Testis (tissue), 3 donors: ENCODE data around the gene COL16A1. TPM values are rescaled to one million over a fixed set of nuclear protein-coding genes. Genes with fewer than 3 reads are reported as not detected.

Experiments used
- DNase-seq: peaks from one replicate; pipeline ENCODE4 v3.0.0-alpha.2; 2019
- H3K27ac ChIP-seq, 2 donors: fragments of 200-600 bp; sonication (generic); one replicate each; pipeline ENCODE4 v1.5.1; 2019
- H3K27me3 ChIP-seq: fragments of 200-600 bp; sonication (generic); one replicate; pipeline ENCODE4 v1.5.1; 2019
- H3K36me3 ChIP-seq: fragments of 200-600 bp; sonication (generic); one replicate; pipeline ENCODE4 v1.5.1; 2017; ENCODE audit warnings: low read depth; ENCODE audit errors: missing control alignments
- H3K4me1 ChIP-seq: fragments of 200-600 bp; sonication (generic); one replicate; pipeline ENCODE4 v1.5.1; 2019
- H3K4me3 ChIP-seq, 2 donors: fragments of 200-600 bp; sonication (generic); one replicate each; pipeline ENCODE4 v1.5.1; 2017 to 2019
- H3K9me3 ChIP-seq: fragments of 200-600 bp; sonication (generic); one replicate; pipeline ENCODE4 v1.5.1; 2017
- POLR2A ChIP-seq: fragments of 450-650 bp; IDR thresholded peaks from one replicate; pipeline ENCODE4 v1.6.1; 2017; ENCODE audit warnings: antibody characterized with exemption, mild to moderate bottlenecking, moderate library complexity
- WGBS, 2 donors: methylation state at CpG; one replicate each; pipeline ENCODE4 v1.1.5; 2018; 5-methylcytosine and 5-hydroxymethylcytosine counted together
- intact Hi-C: fragments of 100-400 bp; cut with DNase I; formaldehyde crosslinking; loops from one replicate; pipeline ENCODE4 v1.15.1; 2023; ENCODE audit warnings: low total_unique reads
- polyA plus RNA-seq: library from polyadenylated mRNA; stranded (reverse); fragments of 350-450 nt; fragmentation: Illumina TruSeq; extraction: RNeasy Lipid Tissue Mini Kit (QIAGEN cat#74804); gene quantifications from one replicate; pipeline ENCODE4 v1.2.3, GENCODE V29; 2014; ENCODE audit warnings: low read depth, low replicate concordance; ENCODE audit not compliant: insufficient read depth
- total RNA-seq, 2 donors: library from RNA; depleted of rRNA; stranded (reverse); fragments of >200 nt; gene quantifications; one replicate each; pipeline ENCODE4 v1.2.3, GENCODE V29; 2016
- TF ChIP-seq, protein P1 (sequence below), 3 experiments: fragments of 450-650 bp in 2 of 3; fragments of 200-600 bp in 1 of 3; sonication (generic) in 1 of 3; IDR thresholded peaks; one replicate each; pipeline ENCODE4 v1.5.1; 2016 to 2019; ENCODE audit warnings: antibody characterized with exemption in 3 of 3, mild to moderate bottlenecking in 2 of 3, moderate library complexity in 1 of 3

The COL16A1 gene
- total and polyA plus RNA-seq, 3 donors from 2014 or later, result 96.4 to 120 (median 101) TPM

DNA sequence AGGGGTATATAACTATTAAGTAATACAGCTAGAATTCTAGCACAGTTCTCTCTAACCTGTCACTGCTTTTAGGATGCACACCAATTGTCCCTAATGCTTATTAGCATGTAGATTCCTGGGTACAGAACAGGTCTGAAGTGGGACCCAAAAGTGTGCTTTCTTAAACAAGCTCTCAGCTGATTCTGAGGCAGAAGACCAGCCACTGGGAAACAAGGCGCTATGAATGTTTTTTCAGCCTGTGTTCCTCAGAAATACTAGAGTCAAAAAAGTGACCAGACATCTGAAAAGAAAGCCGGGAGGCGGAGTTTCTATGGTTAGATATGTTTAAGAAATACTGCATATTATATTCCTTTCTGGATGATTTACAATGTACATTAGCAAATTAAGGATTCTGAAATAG lies 60.9 kb downstream of the COL16A1 start:
- Histone ChIP-seq H3K4me3 (no peak overlapping the region), H3K36me3 (no peaks in the 10 kb centered on the region), H3K27ac (no peak overlapping the region), H3K4me1 (peaks cover 18% of the 10 kb centered on the region), H3K9me3 (no peaks in the 10 kb centered on the region), H3K27me3 (no peaks in the 10 kb centered on the region)
- TF ChIP-seq, protein P1, sequence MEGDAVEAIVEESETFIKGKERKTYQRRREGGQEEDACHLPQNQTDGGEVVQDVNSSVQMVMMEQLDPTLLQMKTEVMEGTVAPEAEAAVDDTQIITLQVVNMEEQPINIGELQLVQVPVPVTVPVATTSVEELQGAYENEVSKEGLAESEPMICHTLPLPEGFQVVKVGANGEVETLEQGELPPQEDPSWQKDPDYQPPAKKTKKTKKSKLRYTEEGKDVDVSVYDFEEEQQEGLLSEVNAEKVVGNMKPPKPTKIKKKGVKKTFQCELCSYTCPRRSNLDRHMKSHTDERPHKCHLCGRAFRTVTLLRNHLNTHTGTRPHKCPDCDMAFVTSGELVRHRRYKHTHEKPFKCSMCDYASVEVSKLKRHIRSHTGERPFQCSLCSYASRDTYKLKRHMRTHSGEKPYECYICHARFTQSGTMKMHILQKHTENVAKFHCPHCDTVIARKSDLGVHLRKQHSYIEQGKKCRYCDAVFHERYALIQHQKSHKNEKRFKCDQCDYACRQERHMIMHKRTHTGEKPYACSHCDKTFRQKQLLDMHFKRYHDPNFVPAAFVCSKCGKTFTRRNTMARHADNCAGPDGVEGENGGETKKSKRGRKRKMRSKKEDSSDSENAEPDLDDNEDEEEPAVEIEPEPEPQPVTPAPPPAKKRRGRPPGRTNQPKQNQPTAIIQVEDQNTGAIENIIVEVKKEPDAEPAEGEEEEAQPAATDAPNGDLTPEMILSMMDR (IDR thresholded peaks at IDR 0.05), result no peak
- TF ChIP-seq POLR2A, result no peak
- intact Hi-C loops, result no loop called here
- DNase-seq, result no peak
- 86% methylated on average over 3 of the region's 3 CpGs for WGBS, 2 donors

DNA sequence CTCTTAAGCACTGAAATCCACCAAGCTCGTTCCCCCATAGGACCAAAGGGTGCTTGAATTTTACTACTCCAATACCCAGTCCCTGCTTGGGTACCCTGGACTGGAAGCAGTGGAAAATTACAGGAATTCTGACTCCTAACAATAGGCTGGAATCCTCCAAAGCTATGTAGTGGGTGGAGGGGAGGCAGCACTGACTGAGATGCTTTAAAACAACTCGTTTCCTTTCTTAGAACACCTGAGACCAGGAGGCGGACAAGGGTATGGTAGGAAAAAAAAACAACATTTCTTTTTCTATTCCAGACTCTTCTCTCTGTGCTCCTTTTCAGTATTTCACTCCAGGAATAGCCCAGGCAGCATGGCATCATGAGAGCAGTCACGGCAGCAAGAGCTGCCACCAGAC lies 61.5 kb downstream of the COL16A1 start:
- H3K36me3 ChIP-seq, result no peaks in the 10 kb centered on the region
- intact Hi-C loops, result no loop called here
- H3K4me1 ChIP-seq, result peaks cover 13% of the 10 kb centered on the region
- no peak for DNase-seq
- no peak for TF ChIP-seq POLR2A
- TF ChIP-seq, protein P1 (IDR thresholded peaks at IDR 0.05), result no peak
- no peaks in the 10 kb centered on the region for H3K27me3 ChIP-seq
- no peak overlapping the region for H3K4me3 ChIP-seq
- H3K9me3 ChIP-seq, result no peaks in the 10 kb centered on the region
- WGBS, 2 donors, result 86 to 89% methylated on average over 4 of the region's 4 CpGs
- no peak overlapping the region for H3K27ac ChIP-seq

DNA sequence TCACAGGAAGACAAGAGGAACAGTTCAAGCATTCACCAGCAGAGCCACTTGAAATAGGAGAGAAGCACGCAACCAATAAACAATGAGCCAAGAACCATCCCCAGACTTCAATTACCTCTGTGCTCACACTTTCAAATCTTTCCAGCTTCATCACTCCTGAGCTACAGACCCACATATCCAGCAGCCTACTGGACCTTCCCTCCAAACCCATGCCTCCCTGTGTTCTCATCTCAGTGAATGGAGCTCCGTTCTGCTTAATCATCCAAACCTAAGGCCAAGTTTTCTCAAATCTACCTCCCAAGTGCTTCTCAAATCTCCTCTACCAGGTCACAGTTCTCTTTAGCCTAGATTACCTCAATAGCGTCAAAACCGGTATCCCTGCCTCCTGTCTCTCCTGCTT lies 62.9 kb downstream of the COL16A1 start:
- no peak for DNase-seq
- 84 to 87% methylated on average over 4 of the region's 4 CpGs for WGBS, 2 donors
- no peaks in the 10 kb centered on the region for H3K9me3 ChIP-seq
- no peak overlapping the region for H3K27ac ChIP-seq
- peaks cover 10% of the 10 kb centered on the region for H3K4me1 ChIP-seq
- intact Hi-C loops, result no loop called here
- TF ChIP-seq, protein P1 (IDR thresholded peaks at IDR 0.05), result no peak
- TF ChIP-seq POLR2A, result no peak
- no peaks in the 10 kb centered on the region for H3K27me3 ChIP-seq
- no peaks in the 10 kb centered on the region for H3K36me3 ChIP-seq
- H3K4me3 ChIP-seq, result no peak overlapping the region

DNA sequence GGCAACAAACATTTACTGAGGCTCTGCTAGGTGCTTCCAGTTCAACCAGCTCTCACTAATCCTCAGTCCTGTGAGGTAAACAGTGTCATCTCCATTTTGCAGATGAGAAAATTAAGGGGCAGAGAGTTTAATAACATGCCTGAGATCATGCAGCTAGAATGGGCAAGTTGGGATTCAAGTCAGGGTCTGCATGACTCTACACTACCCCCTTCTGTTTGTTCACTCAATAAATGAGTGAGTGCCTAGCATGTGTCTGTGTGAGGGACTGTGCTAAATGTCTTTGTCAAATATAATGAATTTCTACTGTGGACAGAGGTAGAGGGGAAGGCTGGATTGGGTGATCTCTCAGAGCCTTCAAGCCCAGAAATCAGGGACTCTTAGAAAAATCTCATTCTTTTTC lies 63.6 kb downstream of the COL16A1 start:
- intact Hi-C loops, result no loop called here
- TF ChIP-seq POLR2A, result no peak
- TF ChIP-seq, protein P1 (IDR thresholded peaks at IDR 0.05), result no peak

DNA sequence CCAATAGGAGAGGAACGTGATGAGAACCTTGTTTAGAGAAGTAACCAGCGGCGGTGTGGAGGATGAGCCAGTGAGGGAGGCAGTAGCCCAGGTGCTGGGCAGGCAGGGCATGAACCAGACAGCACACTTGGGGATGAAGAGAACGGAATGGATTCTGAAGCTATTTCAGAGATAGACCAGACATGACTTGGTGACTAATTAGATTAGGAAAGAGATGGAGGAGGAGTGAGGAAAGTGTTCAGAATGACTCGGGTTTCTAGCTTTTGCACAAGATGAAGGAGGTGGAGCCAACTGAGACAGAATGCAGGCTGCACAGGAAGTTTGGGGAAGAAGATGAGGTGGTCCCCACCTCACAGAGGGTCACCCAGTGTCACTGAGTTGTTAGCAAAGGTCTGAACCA lies 64.3 kb downstream of the COL16A1 start:
- Histone ChIP-seq H3K4me3 (no peak overlapping the region), H3K27ac (no peak overlapping the region), H3K36me3 (no peaks in the 10 kb centered on the region), H3K4me1 (peaks cover 10% of the 10 kb centered on the region), H3K27me3 (no peaks in the 10 kb centered on the region), H3K9me3 (no peaks in the 10 kb centered on the region)
- intact Hi-C loops, result no loop called here
- TF ChIP-seq, protein P1 (IDR thresholded peaks at IDR 0.05), result no peak
- no peak for TF ChIP-seq POLR2A
- 57 to 66% methylated on average over 4 to 5 of the region's 5 CpGs for WGBS, 2 donors
- DNase-seq, result no peak

More for the DNA sequence above, 63.6 kb downstream of the COL16A1 start:
- no peaks in the 10 kb centered on the region for H3K36me3 ChIP-seq
- no peak overlapping the region for H3K27ac ChIP-seq
- H3K4me1 ChIP-seq, result peaks cover 10% of the 10 kb centered on the region
- no peak for DNase-seq
- H3K4me3 ChIP-seq, result no peak overlapping the region
- no peaks in the 10 kb centered on the region for H3K9me3 ChIP-seq
- H3K27me3 ChIP-seq, result no peaks in the 10 kb centered on the region
